ENCODE results near the gene PLCG2.

- TF ChIP-seq EZH2 (IDR thresholded peaks at IDR 0.05; ENCODE audit: insufficient read depth, poor library complexity, severe bottlenecking) (no peak), EZH2phosphoT487 (IDR thresholded peaks at IDR 0.05; ENCODE audit: insufficient read depth, low read depth) (no peak)
Measured at GRCh38 chr16:82011199-82011641, 232.1 kb downstream of the PLCG2 start, which contains the start of gene SDR42E1.

Data from GM23248 (cell line).